H1 (cell line): ENCODE data around the gene CORO1A. TPM values are rescaled to one million over a fixed set of nuclear protein-coding genes. Genes with fewer than 3 reads are reported as not detected.
A peak's percentile ranks its signal among the peaks of the same experiment; 100 is the strongest.

Source experiments
- CTCF ChIA-PET: fragments of 300-600 bp; sonication (Branson Sonifier 250); formaldehyde crosslinking; loops from one replicate; lab custom pipeline; 2021; ENCODE audit not compliant: partially characterized antibody; lab: Charles Lee
- POLR2A ChIA-PET: fragments of 300-600 bp; sonication (Branson Sonifier 250); formaldehyde crosslinking; loops from one replicate; lab custom pipeline; 2021; ENCODE audit warnings: inconsistent platforms; ENCODE audit not compliant: partially characterized antibody; lab: Charles Lee
- DNase-seq, 2 experiments: peaks; one replicate each; pipeline versions ENCODE4 v3.0.0 to v3.0.0-alpha.2; 2010 to 2022; ENCODE audit warnings: low spot score in 2 of 2, low read depth in 1 of 2, mixed read lengths in 1 of 2
- FAIRE-seq: peaks from 2 replicates; lab custom pipeline; 2011; peaks lifted over from hg19 to GRCh38; lab: Jason Lieb, UNC
- H2AFZ ChIP-seq: 2 replicates; pipeline ENCODE4 v1.8.1; 2012; ENCODE audit warnings: low read length, inconsistent platforms
- H2AK5ac ChIP-seq: 2 replicates; pipeline ENCODE4 v1.6.1; 2013; ENCODE audit warnings: low read depth, low read length
- H2BK120ac ChIP-seq: replicated peaks from 2 replicates; pipeline ENCODE3; 2013; ENCODE audit warnings: low read depth, low read length, inconsistent platforms
- H2BK12ac ChIP-seq: 2 replicates; pipeline ENCODE4 v1.6.1; 2013; ENCODE audit warnings: low read depth, low read length
- H2BK15ac ChIP-seq: 2 replicates; pipeline ENCODE4 v1.6.1; 2013; ENCODE audit warnings: low read length
- H2BK20ac ChIP-seq: 2 replicates; pipeline ENCODE4 v1.6.1; 2013; ENCODE audit warnings: low read length
- H2BK5ac ChIP-seq: 2 replicates; pipeline ENCODE4 v1.6.1; 2013; ENCODE audit warnings: low read depth, low read length
- H3K14ac ChIP-seq: 2 replicates; pipeline ENCODE4 v1.6.1; 2013; ENCODE audit warnings: inconsistent platforms; ENCODE audit not compliant: insufficient read length
- H3K18ac ChIP-seq: 2 replicates; pipeline ENCODE4 v1.6.1; 2013; ENCODE audit warnings: low read length; ENCODE audit errors: extremely low read depth
- H3K23ac ChIP-seq: 2 replicates; pipeline ENCODE4 v1.6.1; 2013; ENCODE audit warnings: inconsistent platforms; ENCODE audit not compliant: insufficient read length
- H3K23me2 ChIP-seq: 2 replicates; pipeline ENCODE4 v1.6.1; 2013; ENCODE audit warnings: low read depth, low read length
- H3K27ac ChIP-seq: 2 replicates; pipeline ENCODE4 v1.6.1; 2011; ENCODE audit warnings: low read depth, low read length, inconsistent platforms
- H3K27me3 ChIP-seq, 4 experiments: replicated peaks in 1 of 4; 1 replicate in 1 of 4; 2 replicates in 3 of 4; pipeline versions ENCODE4 v1.6.1 to v1.8.1; 2011 to 2013; ENCODE audit warnings: low read length in 3 of 4, mild to moderate bottlenecking in 3 of 4, inconsistent platforms in 2 of 4, mixed read lengths in 2 of 4, moderate library complexity in 1 of 4; ENCODE audit not compliant: control insufficient read depth in 3 of 4, insufficient read depth in 3 of 4; ENCODE audit errors: extremely low read depth in 1 of 4
- H3K36me3 ChIP-seq, 4 experiments: 2 replicates each; pipeline versions ENCODE4 v1.6.1 to v1.8.1; 2011 to 2013; ENCODE audit warnings: mild to moderate bottlenecking in 4 of 4, low read length in 3 of 4, moderate library complexity in 2 of 4, control low read depth in 1 of 4, inconsistent platforms in 1 of 4; ENCODE audit not compliant: insufficient read depth in 4 of 4, control insufficient read depth in 2 of 4
- H3K4ac ChIP-seq: replicated peaks from 2 replicates; pipeline ENCODE3; 2013; ENCODE audit warnings: low read length, low read depth, mixed read lengths, inconsistent platforms; ENCODE audit not compliant: insufficient read length
- H3K4me1 ChIP-seq, 4 experiments: replicated peaks in 1 of 4; 1 replicate in 1 of 4; 2 replicates in 3 of 4; pipeline versions ENCODE4 v1.6.1 to v1.8.1; 2011 to 2013; ENCODE audit warnings: low read length in 3 of 4, inconsistent platforms in 2 of 4, mixed read lengths in 1 of 4; ENCODE audit not compliant: insufficient read depth in 4 of 4, control insufficient read depth in 3 of 4
- H3K4me2 ChIP-seq, 2 experiments: 2 replicates each; pipeline versions ENCODE4 v1.6.1 to v1.8.1; 2011 to 2013; ENCODE audit warnings: low read depth in 2 of 2, low read length in 2 of 2, control low read depth in 1 of 2, inconsistent platforms in 1 of 2, mild to moderate bottlenecking in 1 of 2; ENCODE audit not compliant: insufficient read depth in 1 of 2
- H3K4me3 ChIP-seq, 4 experiments: fragments of 200-600, 300-600 bp in 1 of 4; sonication (generic), shearing (Covaris generic), sonication (Bioruptor Twin) in 1 of 4; 2 replicates each; pipeline versions ENCODE4 v1.5.1 to v1.8.1; 2011 to 2016; ENCODE audit warnings: low read length in 4 of 4, low read depth in 3 of 4, control low read depth in 2 of 4, inconsistent platforms in 2 of 4, mild to moderate bottlenecking in 2 of 4, mixed read lengths in 1 of 4, moderate library complexity in 1 of 4; ENCODE audit not compliant: insufficient read depth in 2 of 4; ENCODE audit errors: extremely low read depth in 1 of 4
- H3K56ac ChIP-seq: replicated peaks from 2 replicates; pipeline ENCODE3; 2013; ENCODE audit warnings: low read depth, mild to moderate bottlenecking, mixed read lengths, low read length, inconsistent platforms; ENCODE audit not compliant: insufficient read length
- H3K79me1 ChIP-seq: 2 replicates; pipeline ENCODE4 v1.6.1; 2013; ENCODE audit warnings: low read depth, low read length, control low read depth
- H3K79me2 ChIP-seq, 2 experiments: 2 replicates each; pipeline versions ENCODE4 v1.6.1 to v1.8.1; 2012 to 2013; ENCODE audit warnings: low read length in 2 of 2, mild to moderate bottlenecking in 2 of 2, inconsistent platforms in 1 of 2; ENCODE audit not compliant: insufficient read depth in 2 of 2, control insufficient read depth in 1 of 2
- H3K9ac ChIP-seq, 4 experiments: replicated peaks in 1 of 4; 1 replicate in 1 of 4; 2 replicates in 3 of 4; pipeline versions ENCODE4 v1.6.1 to v1.8.1; 2011 to 2013; ENCODE audit warnings: low read depth in 3 of 4, low read length in 3 of 4, control low read depth in 2 of 4, mild to moderate bottlenecking in 2 of 4, moderate library complexity in 2 of 4, inconsistent platforms in 1 of 4; ENCODE audit errors: extremely low read depth in 1 of 4
- H3K9me3 ChIP-seq, 2 experiments: 2 replicates each; pipeline versions ENCODE4 v1.6.1 to v1.8.1; 2012 to 2013; ENCODE audit warnings: mild to moderate bottlenecking in 2 of 2, moderate library complexity in 2 of 2, control low read depth in 1 of 2, inconsistent platforms in 1 of 2, low read depth in 1 of 2, low read length in 1 of 2, mixed read lengths in 1 of 2; ENCODE audit not compliant: insufficient read depth in 2 of 2
- H4K20me1 ChIP-seq, 2 experiments: replicated peaks in 1 of 2; 2 replicates each; pipeline versions ENCODE3 to v1.8.1; 2011 to 2013; ENCODE audit warnings: inconsistent platforms in 2 of 2, low read length in 2 of 2, mild to moderate bottlenecking in 1 of 2; ENCODE audit not compliant: insufficient read depth in 2 of 2, control insufficient read depth in 1 of 2
- H4K5ac ChIP-seq: 2 replicates; pipeline ENCODE4 v1.6.1; 2013; ENCODE audit warnings: low read length, low read depth, mixed read lengths, inconsistent platforms; ENCODE audit not compliant: insufficient read length
- H4K8ac ChIP-seq: 2 replicates; pipeline ENCODE4 v1.8.0; 2013; ENCODE audit warnings: mild to moderate bottlenecking, moderate library complexity, low read length, inconsistent platforms; ENCODE audit not compliant: insufficient read depth; ENCODE audit errors: extremely low read depth
- H4K91ac ChIP-seq: replicated peaks from 2 replicates; pipeline ENCODE3; 2013; ENCODE audit warnings: low read length, mixed read lengths, inconsistent platforms; ENCODE audit not compliant: insufficient read length
- ASH2L ChIP-seq: fragments of 200-600, 300-600 bp; sonication (generic); IDR thresholded peaks from one replicate; pipeline ENCODE4 v1.7.1; 2017; ENCODE audit warnings: low read length
- HDAC2 ChIP-seq, 2 experiments: fragments of 300-600 bp in 1 of 2; sonication (generic) in 1 of 2; IDR thresholded peaks; 2 replicates each; pipeline ENCODE4 v1.6.1; 2011 to 2012; ENCODE audit warnings: low read depth in 2 of 2, low read length in 2 of 2, mild to moderate bottlenecking in 2 of 2, moderate library complexity in 2 of 2, borderline replicate concordance in 1 of 2, inconsistent platforms in 1 of 2
- KDM5A ChIP-seq: fragments of 200-600 bp; IDR thresholded peaks from 2 replicates; pipeline ENCODE4 v1.7.1; 2012; ENCODE audit warnings: mild to moderate bottlenecking, low read length, inconsistent platforms, mixed read lengths
- NANOG ChIP-seq: IDR thresholded peaks from 2 replicates; pipeline ENCODE4 v1.6.1; 2011; ENCODE audit warnings: low read length, low read depth, mild to moderate bottlenecking, inconsistent platforms; ENCODE audit not compliant: insufficient read depth, poor library complexity, severe bottlenecking
- SUZ12 ChIP-seq: fragments of 200-600 bp; sonication (generic); IDR thresholded peaks from 2 replicates; pipeline ENCODE4 v1.6.1; 2012; ENCODE audit warnings: mild to moderate bottlenecking, inconsistent platforms, low read length, moderate library complexity, mixed read lengths
- TEAD4 ChIP-seq: IDR thresholded peaks from 2 replicates; pipeline ENCODE4 v1.6.1; 2012; ENCODE audit warnings: low read depth, low read length, inconsistent platforms, mixed read lengths
- ZNF274 ChIP-seq: IDR thresholded peaks from 2 replicates; pipeline ENCODE4 v1.7.0; 2012; ENCODE audit warnings: low read length, borderline replicate concordance; ENCODE audit errors: extremely low read depth
- WGBS, 2 experiments: shearing (Covaris generic) in 1 of 2; methylation state at CpG; one replicate each; pipeline versions ENCODE4 v1.1.6 to v1.1.7; 2013 to 2015; ENCODE audit warnings: low lambda C conversion rate in 2 of 2, mixed read lengths in 2 of 2, inconsistent platforms in 1 of 2, low coverage in 1 of 2, missing lambda C conversion rate in 1 of 2; ENCODE audit not compliant: insufficient replicate concordance in 2 of 2, insufficient coverage in 1 of 2, insufficient read length in 1 of 2; ENCODE audit errors: extremely low coverage in 1 of 2, missing lambda C conversion rate in 1 of 2; 5-methylcytosine and 5-hydroxymethylcytosine counted together
- polyA plus RNA-seq, 7 experiments: library from polyadenylated mRNA; depleted of rRNA in 3 of 7; stranded (reverse) in 5 of 7; unstranded in 2 of 7; fragments of >200 nt in 5 of 7; fragments of 200-250 nt in 2 of 7; gene quantifications; 1 replicate in 5 of 7; 2 replicates in 1 of 7; 4 replicates in 1 of 7; pipeline versions ENCODE4 v1.2.1 to v1.2.3, GENCODE V29; 2011 to 2013; ENCODE audit warnings: missing spikeins in 2 of 7, mixed read lengths in 2 of 7
- total RNA-seq: library from RNA; stranded (reverse); fragmentation: NEBNext Ultra II Directional; extraction: Animal tissue kit (Norgen Biotek cat#: 25700); gene quantifications from 2 replicates; pipeline ENCODE4 v1.2.1, GENCODE V29; 2021

The CORO1A gene
- total and polyA plus RNA-seq, 2 of the 8 experiments (the other 6 are each of a cell fraction or from before 2014, with no cell fraction given) = 10.9 to 11.7 TPM

DNA sequence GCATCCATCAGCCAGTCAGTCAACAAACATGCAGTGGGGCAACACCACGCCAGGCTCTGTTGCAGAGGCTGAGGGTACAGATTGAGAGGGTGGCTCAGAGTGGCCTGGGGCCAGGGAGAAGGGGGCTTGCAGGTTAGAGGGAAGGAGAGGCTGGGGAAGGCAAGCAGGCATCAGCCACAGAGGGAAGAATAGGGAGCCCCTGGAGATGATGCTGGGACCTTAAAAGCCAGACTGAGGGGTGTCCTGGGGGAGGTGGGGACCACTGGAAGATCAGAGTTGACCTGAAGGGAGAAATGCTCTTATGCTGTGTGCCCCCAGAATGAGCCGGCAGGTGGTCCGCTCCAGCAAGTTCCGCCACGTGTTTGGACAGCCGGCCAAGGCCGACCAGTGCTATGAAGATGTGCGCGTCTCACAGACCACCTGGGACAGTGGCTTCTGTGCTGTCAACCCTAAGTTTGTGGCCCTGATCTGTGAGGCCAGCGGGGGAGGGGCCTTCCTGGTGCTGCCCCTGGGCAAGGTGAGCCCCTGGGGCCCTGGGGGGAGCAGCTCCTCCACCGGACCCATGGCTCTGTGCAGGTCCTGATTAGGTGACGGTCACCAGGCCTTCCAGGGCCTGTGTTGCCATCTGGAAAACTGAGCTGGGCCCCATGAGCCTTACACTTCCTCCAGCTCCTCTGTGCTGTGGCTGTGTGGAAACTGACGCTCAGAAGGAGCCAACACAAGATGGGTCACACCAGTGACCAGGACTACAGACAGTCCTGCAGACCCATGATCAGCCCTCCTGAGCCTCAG is 1.7 kb downstream of the CORO1A start:
- H3K9ac ChIP-seq = no peak overlapping the region
- H3K56ac ChIP-seq = no peak overlapping the region
- H3K27me3 ChIP-seq = peaks cover 0 to 19% (median 12%) of the 10 kb centered on the region in 4 experiments; a peak in 4 of 7 replicates
- H3K14ac ChIP-seq = no peak overlapping the region
- FAIRE-seq (no peak), DNase-seq (peak in 1 of 2 experiments; percentile 44)
- H3K9me3 ChIP-seq = no peaks in the 10 kb centered on the region
- H3K23ac ChIP-seq = no peak overlapping the region
- ChIA-PET POLR2A (interaction anchor here (1.2 kb wide), 1 partner anchor 13 kb away, joined by 3 read pairs; no protein-coding TSS in a partner anchor), CTCF (interaction anchor here (1.0 to 4.4 kb wide), 4 partner anchors 67 to 444 kb away, joined by 3 to 21 read pairs (median 4); partner anchors contain the start of gene GDPD3)
- no peak overlapping the region for H2AFZ ChIP-seq
- H3K18ac ChIP-seq = no peak overlapping the region
- WGBS, 2 experiments = 88% methylated on average over 13 of the region's 13 CpGs; no CpG with 5 or more reads in 1 of the 2 experiments
- H3K4me2 ChIP-seq = no peak overlapping the region; a peak in 1 of 4 replicates
- no peaks in the 10 kb centered on the region for H3K36me3 ChIP-seq
- H2AK5ac ChIP-seq = 0 out of 2 replicates have a peak overlapping the region, but pooled peaks have one; percentile 53
- H3K79me1 ChIP-seq = no peaks in the 10 kb centered on the region
- H3K4me3 ChIP-seq = no peak overlapping the region
- H3K79me2 ChIP-seq = no peaks in the 10 kb centered on the region
- H3K23me2 ChIP-seq = peaks cover 10% of the 10 kb centered on the region; the same call in 1 of the 2 replicates
- no peak overlapping the region for H3K4ac ChIP-seq
- no peak overlapping the region for H3K27ac ChIP-seq
- no peak overlapping the region for H4K91ac ChIP-seq
- peaks cover 7 to 8% of the 10 kb centered on the region in 2 experiments for H4K20me1 ChIP-seq
- no peak overlapping the region for H2BK12ac ChIP-seq
- peak overlapping the region; percentile 35; the same call in 1 of the 2 replicates for H2BK5ac ChIP-seq
- H3K4me1 ChIP-seq = peaks cover 0 to 12% (median 4%) of the 10 kb centered on the region in 4 experiments; a peak in 4 of 7 replicates
- H2BK15ac ChIP-seq = no peak overlapping the region
- no peak overlapping the region; the same call in 1 of the 2 replicates for H4K8ac ChIP-seq
- no peak overlapping the region for H4K5ac ChIP-seq
- TF ChIP-seq SUZ12 = no peak
- no peak for TF ChIP-seq ZNF274
- no peak for TF ChIP-seq HDAC2 (IDR thresholded peaks at IDR 0.05; ENCODE audit: borderline replicate concordance in 1 of 2, low read depth in 2 of 2, low read length in 2 of 2)
- no peak for TF ChIP-seq TEAD4
- TF ChIP-seq KDM5A = no peak
- no peak for TF ChIP-seq NANOG
- TF ChIP-seq ASH2L = no peak
- no peak overlapping the region for H2BK120ac ChIP-seq
- no peak overlapping the region for H2BK20ac ChIP-seq
